GM18526 (cell line): ENCODE data around the gene PIK3CB.

Source experiments
- POLR2A ChIP-seq: IDR thresholded peaks from 3 replicates; pipeline ENCODE4 v1.6.1; 2011; ENCODE audit not compliant: insufficient read length; ENCODE audit errors: extremely low read depth

The PIK3CB gene

GRCh38 chr3:138726946-138727730 lies 107.6 kb downstream of the PIK3CB start:
- TF ChIP-seq POLR2A = no peak

GRCh38 chr3:138725116-138725515 lies 109.6 kb downstream of the PIK3CB start:
- no peak for TF ChIP-seq POLR2A

GRCh38 chr3:138724443-138724842 lies 110.3 kb downstream of the PIK3CB start:
- TF ChIP-seq POLR2A = no peak

GRCh38 chr3:138718849-138719248 lies 115.9 kb downstream of the PIK3CB start:
- TF ChIP-seq POLR2A = no peak

GRCh38 chr3:138717348-138717747 lies 117.4 kb downstream of the PIK3CB start:
- no peak for TF ChIP-seq POLR2A

GRCh38 chr3:138712086-138712485 lies 122.6 kb downstream of the PIK3CB start:
- no peak for TF ChIP-seq POLR2A

- TF ChIP-seq POLR2A = no peak
Measured at GRCh38 chr3:138705675-138706074, 129.1 kb downstream of the PIK3CB start.

GRCh38 chr3:138696666-138697370 lies 137.9 kb downstream of the PIK3CB start:
- no peak for TF ChIP-seq POLR2A

- no peak for TF ChIP-seq POLR2A
Measured at GRCh38 chr3:138694287-138695007, 140.3 kb downstream of the PIK3CB start.

GRCh38 chr3:138692152-138692551 lies 142.6 kb downstream of the PIK3CB start:
- TF ChIP-seq POLR2A = no peak

- no peak for TF ChIP-seq POLR2A
Measured at GRCh38 chr3:138691351-138691750, 143.4 kb downstream of the PIK3CB start.

GRCh38 chr3:138690036-138690435 lies 144.7 kb downstream of the PIK3CB start:
- no peak for TF ChIP-seq POLR2A

- no peak for TF ChIP-seq POLR2A
Measured at GRCh38 chr3:138688871-138689299, 145.8 kb downstream of the PIK3CB start.

- no peak for TF ChIP-seq POLR2A
Measured at GRCh38 chr3:138687236-138687635, 147.5 kb downstream of the PIK3CB start.

GRCh38 chr3:138686771-138687221 lies 147.9 kb downstream of the PIK3CB start:
- TF ChIP-seq POLR2A = no peak

GRCh38 chr3:138684396-138684795 lies 150.3 kb downstream of the PIK3CB start:
- no peak for TF ChIP-seq POLR2A
